22Rv1 (cell line): ENCODE results near the gene PRDM16.

ENCODE experiments used
- H3K27ac ChIP-seq: fragments of 450-650 bp; 2 replicates; pipeline ENCODE4 v1.5.1; 2017
- CTCF ChIP-seq: fragments of 450-650 bp; IDR thresholded peaks from 2 replicates; pipeline ENCODE4 v1.5.1; 2017; ENCODE audit warnings: mild to moderate bottlenecking
- ZFX ChIP-seq: fragments of 450-650 bp; IDR thresholded peaks from 2 replicates; pipeline ENCODE4 v1.6.1; 2017; ENCODE audit warnings: antibody characterized with exemption, borderline replicate concordance

The PRDM16 gene

GRCh38 chr1:3420218-3420951 lies 351.4 kb downstream of the PRDM16 start:
- TF ChIP-seq ZFX (no peak), CTCF (no peak)
- H3K27ac ChIP-seq: no peak overlapping the region

GRCh38 chr1:3422638-3423037 lies 353.6 kb downstream of the PRDM16 start:
- no peak overlapping the region for H3K27ac ChIP-seq
- TF ChIP-seq CTCF: no peak
- TF ChIP-seq ZFX: no peak

- no peak for TF ChIP-seq CTCF
- H3K27ac ChIP-seq: no peak overlapping the region
Measured at GRCh38 chr1:3423245-3423829, 354.3 kb downstream of the PRDM16 start.

GRCh38 chr1:3423896-3424611 lies 355.1 kb downstream of the PRDM16 start:
- TF ChIP-seq CTCF: no peak
- TF ChIP-seq ZFX: no peak
- no peak overlapping the region for H3K27ac ChIP-seq

GRCh38 chr1:3425486-3426215 lies 356.6 kb downstream of the PRDM16 start:
- H3K27ac ChIP-seq: no peak overlapping the region
- TF ChIP-seq CTCF: no peak
- TF ChIP-seq ZFX: no peak

- TF ChIP-seq CTCF: no peak
- TF ChIP-seq ZFX: no peak
- H3K27ac ChIP-seq: no peak overlapping the region
Measured at GRCh38 chr1:3426956-3427535, 358.0 kb downstream of the PRDM16 start.
